H9 (cell line): ENCODE measurements around the gene SLC43A1. TPM values are rescaled to one million over a fixed set of nuclear protein-coding genes. Genes with fewer than 3 reads are reported as not detected.
A peak's percentile ranks its signal among the peaks of the same experiment; 100 is the strongest.

Source experiments
- DNase-seq: peaks from one replicate; pipeline ENCODE4 v3.0.0-alpha.2; 2017
- H2AFZ ChIP-seq: one replicate; pipeline ENCODE4 v1.6.1; 2013; ENCODE audit warnings: mild to moderate bottlenecking, low read length, control low read depth, moderate library complexity
- H2AK5ac ChIP-seq: 2 replicates; pipeline ENCODE4 v1.6.1; 2013; ENCODE audit warnings: low read length, control low read depth, mixed read lengths; ENCODE audit not compliant: insufficient read length
- H2BK120ac ChIP-seq: one replicate; pipeline ENCODE4 v1.6.1; 2013; ENCODE audit warnings: low read depth, mild to moderate bottlenecking, low read length, control low read depth, inconsistent platforms; ENCODE audit not compliant: poor library complexity, severe bottlenecking
- H2BK12ac ChIP-seq: 2 replicates; pipeline ENCODE4 v1.6.1; 2013; ENCODE audit warnings: low read length, control low read depth, mixed read lengths, low read depth; ENCODE audit not compliant: insufficient read length
- H2BK15ac ChIP-seq: 2 replicates; pipeline ENCODE4 v1.6.1; 2013; ENCODE audit warnings: low read depth, low read length, control low read depth
- H2BK20ac ChIP-seq: one replicate; pipeline ENCODE4 v1.6.1; 2013; ENCODE audit warnings: low read depth, mild to moderate bottlenecking, low read length, control low read depth, inconsistent platforms; ENCODE audit not compliant: poor library complexity, severe bottlenecking
- H2BK5ac ChIP-seq: 2 replicates; pipeline ENCODE4 v1.6.1; 2013; ENCODE audit warnings: low read length, control low read depth, mixed read lengths; ENCODE audit not compliant: insufficient read length
- H3K14ac ChIP-seq: 2 replicates; pipeline ENCODE4 v1.6.1; 2013; ENCODE audit warnings: low read length, control low read depth; ENCODE audit not compliant: insufficient read depth
- H3K18ac ChIP-seq: 2 replicates; pipeline ENCODE4 v1.6.1; 2013; ENCODE audit warnings: low read depth, mild to moderate bottlenecking, mixed read lengths, low read length, control low read depth; ENCODE audit not compliant: insufficient read length
- H3K23ac ChIP-seq: 2 replicates; pipeline ENCODE4 v1.6.1; 2013; ENCODE audit warnings: low read length, control low read depth, mixed read lengths, low read depth; ENCODE audit not compliant: insufficient read length
- H3K23me2 ChIP-seq: 2 replicates; pipeline ENCODE4 v1.6.1; 2013; ENCODE audit warnings: low read depth, mild to moderate bottlenecking, mixed read lengths, low read length, control low read depth; ENCODE audit not compliant: insufficient read length, poor library complexity, severe bottlenecking
- H3K27ac ChIP-seq: 2 replicates; pipeline ENCODE4 v1.5.1; 2013; ENCODE audit warnings: low read length, control low read depth, mixed read lengths, low read depth; ENCODE audit not compliant: insufficient read length
- H3K27me3 ChIP-seq: 2 replicates; pipeline ENCODE4 v1.6.1; 2013; ENCODE audit warnings: low read length, control low read depth, inconsistent platforms; ENCODE audit not compliant: insufficient read depth
- H3K4ac ChIP-seq: 2 replicates; pipeline ENCODE4 v1.6.1; 2013; ENCODE audit warnings: low read depth, mild to moderate bottlenecking, control low read depth, inconsistent platforms, low read length, moderate library complexity
- H3K4me1 ChIP-seq: 2 replicates; pipeline ENCODE4 v1.6.1; 2013; ENCODE audit warnings: low read length, control low read depth, inconsistent platforms; ENCODE audit not compliant: insufficient read depth
- H3K4me2 ChIP-seq: 2 replicates; pipeline ENCODE4 v1.6.1; 2013; ENCODE audit warnings: low read length, control low read depth, mixed read lengths; ENCODE audit not compliant: insufficient read length, insufficient read depth
- H3K56ac ChIP-seq: 2 replicates; pipeline ENCODE4 v1.6.1; 2013; ENCODE audit warnings: low read depth, mild to moderate bottlenecking, mixed read lengths, low read length, control low read depth; ENCODE audit not compliant: insufficient read length
- H3K79me1 ChIP-seq: 2 replicates; pipeline ENCODE4 v1.6.1; 2013; ENCODE audit warnings: low read depth, mild to moderate bottlenecking, moderate library complexity, low read length, control low read depth, inconsistent platforms; ENCODE audit not compliant: insufficient read depth, poor library complexity, severe bottlenecking
- H3K79me2 ChIP-seq: 2 replicates; pipeline ENCODE4 v1.6.1; 2013; ENCODE audit warnings: low read length, control low read depth, inconsistent platforms; ENCODE audit not compliant: insufficient read depth
- H3K9ac ChIP-seq: 2 replicates; pipeline ENCODE4 v1.6.1; 2013; ENCODE audit warnings: low read length, control low read depth, mixed read lengths; ENCODE audit not compliant: insufficient read length; ENCODE audit errors: extremely low read depth
- H3K9me3 ChIP-seq: one replicate; pipeline ENCODE4 v1.6.1; 2013; ENCODE audit warnings: low read depth, low read length, inconsistent platforms; ENCODE audit not compliant: control insufficient read depth
- H3T11ph ChIP-seq: one replicate; pipeline ENCODE4 v1.6.1; 2013; ENCODE audit warnings: mild to moderate bottlenecking, low read length, control low read depth, inconsistent platforms
- H4K20me1 ChIP-seq: one replicate; pipeline ENCODE4 v1.6.1; 2013; ENCODE audit not compliant: control insufficient read depth, insufficient read length, insufficient read depth
- H4K5ac ChIP-seq: 2 replicates; pipeline ENCODE4 v1.6.1; 2013; ENCODE audit warnings: low read depth, mild to moderate bottlenecking, mixed read lengths, low read length, control low read depth; ENCODE audit not compliant: insufficient read length
- H4K8ac ChIP-seq: replicated peaks from 2 replicates; pipeline ENCODE4 v1.6.1; 2013; ENCODE audit warnings: low read length, control low read depth, mixed read lengths, low read depth; ENCODE audit not compliant: insufficient read length
- H4K91ac ChIP-seq: 2 replicates; pipeline ENCODE4 v1.6.1; 2013; ENCODE audit warnings: low read depth, mild to moderate bottlenecking, moderate library complexity, mixed read lengths, low read length, control low read depth; ENCODE audit not compliant: insufficient read length
- H3K27ac Mint-ChIP-seq, 3 experiments: 2 replicates in 2 of 3; 3 replicates in 1 of 3; pipeline ENCODE4 v1.8.0; 2020 to 2021; ENCODE audit warnings: mixed read lengths in 3 of 3, mild to moderate bottlenecking in 1 of 3, moderate library complexity in 1 of 3
- H3K27me3 Mint-ChIP-seq: 2 replicates; pipeline ENCODE4 v1.8.0; 2021; ENCODE audit warnings: low read depth, mild to moderate bottlenecking, moderate library complexity, mixed read lengths
- H3K36me3 Mint-ChIP-seq, 3 experiments: 2 replicates in 2 of 3; 3 replicates in 1 of 3; pipeline ENCODE4 v1.8.0; 2020 to 2021; ENCODE audit warnings: low read depth in 3 of 3, mixed read lengths in 3 of 3; ENCODE audit not compliant: insufficient read depth in 1 of 3
- H3K4me1 Mint-ChIP-seq, 2 experiments: 2 replicates each; pipeline ENCODE4 v1.8.0; 2020; ENCODE audit warnings: mixed read lengths in 2 of 2
- H3K4me3 Mint-ChIP-seq, 2 experiments: 2 replicates in 1 of 2; 3 replicates in 1 of 2; pipeline ENCODE4 v1.8.0; 2020 to 2021; ENCODE audit warnings: mild to moderate bottlenecking in 2 of 2, mixed read lengths in 2 of 2, moderate library complexity in 1 of 2
- H3K9me3 Mint-ChIP-seq, 2 experiments: 2 replicates in 1 of 2; 3 replicates in 1 of 2; pipeline ENCODE4 v1.8.0; 2020; ENCODE audit warnings: mild to moderate bottlenecking in 2 of 2, mixed read lengths in 2 of 2, moderate library complexity in 1 of 2
- WGBS: extraction: QIAGEN DNeasy Blood & Tissue Kit; methylation state at CpG from one replicate; pipeline ENCODE4 v1.1.7; 2013; ENCODE audit warnings: missing lambda C conversion rate, low lambda C conversion rate, mixed read lengths; ENCODE audit not compliant: insufficient read length; ENCODE audit errors: extremely low coverage; 5-methylcytosine and 5-hydroxymethylcytosine counted together
- total RNA-seq: library from RNA; stranded (reverse); gene quantifications from 2 replicates; pipeline ENCODE4 v1.2.1, GENCODE V29; 2021
- TF ChIP-seq, protein P1 (sequence below): fragments of 200-600 bp; sonication (generic); conservative IDR thresholded peaks from 3 replicates; pipeline ENCODE4 v1.8.0; 2021; ENCODE audit warnings: antibody characterized with exemption, mild to moderate bottlenecking

Gene SLC43A1
- total RNA-seq, 1 experiment from 2014 or later: 17.0 TPM

DNA sequence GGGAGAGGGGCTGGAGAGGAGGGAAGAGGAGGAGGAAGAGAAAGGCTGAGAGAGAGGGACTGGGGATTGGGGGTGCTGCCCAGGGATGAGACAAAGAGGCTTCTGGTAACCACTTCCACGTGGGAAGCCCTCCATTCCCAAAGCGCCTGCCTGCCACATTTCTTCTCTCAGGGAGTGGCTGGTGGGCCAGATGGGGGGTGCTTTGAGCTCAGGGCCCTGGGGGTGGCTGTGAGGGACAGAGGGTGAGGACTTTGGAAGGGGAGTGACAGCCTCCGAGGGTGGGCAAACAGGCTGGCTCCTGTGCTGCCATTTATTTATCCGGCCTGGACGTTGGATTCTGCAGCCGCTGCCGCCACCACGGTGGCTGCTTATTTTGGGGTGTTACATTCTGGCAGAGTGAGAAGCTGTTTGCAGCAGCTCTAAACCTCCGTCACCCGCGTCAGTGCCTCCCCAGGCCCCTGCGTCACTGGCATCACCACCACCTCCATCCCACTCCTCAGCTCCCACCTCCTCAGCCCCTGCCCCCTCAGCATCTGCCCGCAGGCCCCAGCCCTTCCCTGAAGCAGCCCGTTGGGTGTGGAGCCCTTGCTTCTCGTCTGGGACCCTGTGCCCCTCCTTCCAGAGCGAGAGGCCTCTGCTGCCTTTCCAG lies 53.5 kb downstream of the SLC43A1 start:
- H3K27ac ChIP-seq: no peak overlapping the region
- H3K23ac ChIP-seq: no peak overlapping the region
- no peaks in the 10 kb centered on the region for H3K9me3 ChIP-seq
- H3K14ac ChIP-seq: no peak overlapping the region
- no peak overlapping the region for H3K18ac ChIP-seq
- no peaks in the 10 kb centered on the region for H4K20me1 ChIP-seq
- H3K27me3 ChIP-seq: peaks cover 10% of the 10 kb centered on the region; the same call in 1 of the 2 replicates
- H2AK5ac ChIP-seq: no peak overlapping the region
- no peak overlapping the region for H4K5ac ChIP-seq
- peaks cover 13% of the 10 kb centered on the region; the same call in 1 of the 2 replicates for H3K4me1 ChIP-seq
- H3K79me1 ChIP-seq: no peaks in the 10 kb centered on the region
- no peak overlapping the region for H3K9ac ChIP-seq
- peak overlapping the region; percentile 81 for H3K4me2 ChIP-seq
- H3K56ac ChIP-seq: no peak overlapping the region
- H2BK120ac ChIP-seq: no peak overlapping the region
- H2BK5ac ChIP-seq: no peak overlapping the region
- H4K91ac ChIP-seq: no peak overlapping the region
- no peak overlapping the region for H3K4ac ChIP-seq
- H3K23me2 ChIP-seq: peaks cover 30% of the 10 kb centered on the region
- no peak overlapping the region for H2AFZ ChIP-seq
- no peaks in the 10 kb centered on the region for H3K9me3 Mint-ChIP-seq
- 0 out of 7 replicates have a peak, but pooled peaks cover 0 to 5% (median 0%) of the 10 kb centered on the region in 3 experiments for H3K36me3 Mint-ChIP-seq
- TF ChIP-seq, protein P1, sequence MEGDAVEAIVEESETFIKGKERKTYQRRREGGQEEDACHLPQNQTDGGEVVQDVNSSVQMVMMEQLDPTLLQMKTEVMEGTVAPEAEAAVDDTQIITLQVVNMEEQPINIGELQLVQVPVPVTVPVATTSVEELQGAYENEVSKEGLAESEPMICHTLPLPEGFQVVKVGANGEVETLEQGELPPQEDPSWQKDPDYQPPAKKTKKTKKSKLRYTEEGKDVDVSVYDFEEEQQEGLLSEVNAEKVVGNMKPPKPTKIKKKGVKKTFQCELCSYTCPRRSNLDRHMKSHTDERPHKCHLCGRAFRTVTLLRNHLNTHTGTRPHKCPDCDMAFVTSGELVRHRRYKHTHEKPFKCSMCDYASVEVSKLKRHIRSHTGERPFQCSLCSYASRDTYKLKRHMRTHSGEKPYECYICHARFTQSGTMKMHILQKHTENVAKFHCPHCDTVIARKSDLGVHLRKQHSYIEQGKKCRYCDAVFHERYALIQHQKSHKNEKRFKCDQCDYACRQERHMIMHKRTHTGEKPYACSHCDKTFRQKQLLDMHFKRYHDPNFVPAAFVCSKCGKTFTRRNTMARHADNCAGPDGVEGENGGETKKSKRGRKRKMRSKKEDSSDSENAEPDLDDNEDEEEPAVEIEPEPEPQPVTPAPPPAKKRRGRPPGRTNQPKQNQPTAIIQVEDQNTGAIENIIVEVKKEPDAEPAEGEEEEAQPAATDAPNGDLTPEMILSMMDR: no peak
- no peaks in the 10 kb centered on the region for H3K79me2 ChIP-seq
- no peak overlapping the region for H3T11ph ChIP-seq
- H3K27ac Mint-ChIP-seq: no peak overlapping the region
- no peak for DNase-seq
- H3K4me1 Mint-ChIP-seq: peaks cover 38 to 63% of the 10 kb centered on the region in 2 experiments
- H4K8ac ChIP-seq: no peak overlapping the region
- H2BK15ac ChIP-seq: no peak overlapping the region
- no peak overlapping the region for H2BK12ac ChIP-seq
- H3K27me3 Mint-ChIP-seq: peaks cover 72% of the 10 kb centered on the region
- H2BK20ac ChIP-seq: no peak overlapping the region
- no CpG with 5 or more reads among the region's 16 CpGs for WGBS
- peak overlapping the region; percentile 63 to 90; a peak in 4 of 5 replicates for H3K4me3 Mint-ChIP-seq
